NCI-H128 (cell line): ENCODE results near the gene CBX8.
"Not testable (repeated sequence)": the region's sequence is repeated elsewhere in the genome, so short reads cannot be mapped to it uniquely, and the experiment has no call there.

Experiments used
- DNase-seq: peaks from one replicate; lab custom pipeline; 2025; ENCODE audit not compliant: unreplicated experiment; lab: John Stamatoyannopoulos, UW

The CBX8 gene

DNA sequence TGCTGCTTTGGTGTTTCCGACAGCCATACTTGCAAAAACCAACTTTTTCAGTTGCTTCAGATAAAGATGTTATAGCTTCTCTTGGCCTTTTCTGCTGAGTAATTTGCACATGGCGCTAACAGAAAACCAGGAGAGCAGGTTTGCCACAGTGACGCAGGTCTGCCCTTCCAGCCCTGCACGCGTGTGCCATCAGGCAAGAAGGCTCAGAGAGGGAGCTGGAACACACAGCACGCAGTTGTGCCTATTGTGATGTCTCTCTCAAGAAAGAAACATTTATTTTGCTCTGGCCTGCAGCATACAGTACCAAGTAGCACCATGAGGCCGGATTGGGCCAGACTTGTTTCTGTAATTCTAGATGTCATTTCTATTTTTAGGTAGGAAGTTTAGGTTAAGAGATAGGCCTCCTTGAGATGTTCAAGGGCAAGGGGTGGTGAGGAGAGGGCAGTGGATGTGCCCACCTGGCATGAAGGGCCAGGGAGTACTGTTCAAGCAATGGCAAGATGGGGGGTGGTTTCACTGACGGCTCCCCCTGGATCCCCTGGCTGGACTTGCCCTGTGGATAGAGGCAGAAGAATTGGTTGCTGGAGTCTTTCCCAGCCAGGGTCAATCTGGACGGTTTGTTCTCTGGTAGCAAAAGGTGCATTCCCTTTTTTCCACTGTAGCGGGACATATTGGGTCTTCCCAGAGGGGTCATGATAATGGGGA is 17.1 kb downstream of the CBX8 start:
- no peak for DNase-seq

DNA sequence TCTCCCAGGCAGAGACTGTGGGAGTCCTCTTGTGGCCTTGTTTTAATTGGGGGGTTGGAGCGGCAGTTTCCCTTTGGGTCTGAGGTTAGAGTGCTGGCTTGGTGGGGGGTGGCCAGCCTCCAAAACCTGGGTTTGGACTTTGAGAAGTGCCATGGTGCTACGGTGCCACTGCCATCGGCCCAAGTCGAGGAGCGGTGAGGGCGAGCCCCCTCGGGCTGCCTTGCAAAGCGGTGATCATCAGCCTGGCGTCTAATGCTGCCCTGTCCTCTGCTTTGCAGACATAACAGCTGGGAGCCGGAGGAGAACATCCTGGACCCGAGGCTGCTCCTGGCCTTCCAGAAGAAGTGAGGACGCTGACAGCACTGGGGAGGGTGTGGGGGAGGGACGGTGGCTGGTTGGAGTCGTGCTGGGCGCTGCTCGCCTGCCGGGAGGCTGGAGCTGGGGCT is 17.8 kb downstream of the CBX8 start:
- DNase-seq = no peak

DNA sequence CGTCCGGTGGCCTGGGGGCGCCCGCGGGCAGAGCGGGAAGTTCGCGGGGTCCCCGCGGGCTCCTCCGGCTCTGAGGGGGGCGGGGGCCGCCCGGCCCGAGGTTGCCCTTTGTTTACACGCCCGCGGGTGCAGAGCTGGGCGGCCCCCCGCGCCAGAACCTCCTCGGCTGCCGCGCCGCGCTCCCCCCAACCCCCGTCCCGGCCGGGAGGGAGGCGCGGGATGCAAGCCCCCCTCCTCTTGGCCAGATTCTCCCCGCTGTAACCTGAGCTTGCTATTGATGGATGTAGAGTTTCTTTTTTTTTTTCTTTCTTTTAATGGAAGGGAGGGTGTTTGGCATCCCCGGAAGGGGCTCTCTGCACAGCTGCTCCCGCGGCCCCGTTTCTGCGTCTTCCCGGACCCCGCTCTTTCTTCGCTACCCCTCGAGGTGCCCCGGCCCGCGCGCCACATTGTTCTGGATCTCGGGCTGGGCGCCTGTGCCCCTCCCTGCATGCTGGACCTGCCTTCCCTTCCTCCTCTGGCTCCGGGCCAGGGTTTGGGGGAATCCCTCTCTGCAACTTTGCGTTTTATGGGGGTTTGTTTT is 18.3 kb downstream of the CBX8 start:
- peak; percentile 29 for DNase-seq

DNA sequence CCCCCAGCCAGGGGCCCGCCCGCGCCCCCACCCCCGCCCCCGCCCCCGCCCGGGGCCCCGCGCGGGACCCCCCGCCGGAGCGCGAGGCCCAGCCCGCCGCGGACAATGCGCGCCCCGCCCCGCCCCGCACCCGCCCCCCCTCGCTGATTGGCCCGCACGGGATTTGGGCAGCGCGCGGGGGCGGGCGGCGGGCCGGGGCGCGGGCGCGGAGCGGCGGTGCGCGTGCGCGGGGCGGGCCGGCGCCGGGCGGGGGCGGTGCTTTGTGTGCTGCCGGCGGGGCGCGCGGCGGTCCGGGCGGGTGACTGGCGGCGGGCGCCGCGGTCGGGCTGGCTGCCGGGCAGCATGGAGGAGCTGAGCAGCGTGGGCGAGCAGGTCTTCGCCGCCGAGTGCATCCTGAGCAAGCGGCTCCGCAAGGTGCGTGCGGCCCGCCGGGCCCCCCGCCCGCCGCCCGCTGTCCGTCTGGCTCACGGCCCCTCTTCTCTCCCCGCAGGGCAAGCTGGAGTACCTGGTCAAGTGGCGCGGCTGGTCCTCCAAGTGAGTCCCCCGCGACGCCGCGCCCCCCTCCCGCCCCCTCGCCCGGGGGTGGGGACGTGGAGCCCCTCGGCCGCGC is 18.9 kb downstream of the CBX8 start, which contains the start of gene CBX2:
Gene CBX2, plus strand, starts transcription at position 255 of the 610 bp plus-strand sequence. Its CDS starts 88 bp downstream, at position 343.
- DNase-seq = peak; percentile 34

DNA sequence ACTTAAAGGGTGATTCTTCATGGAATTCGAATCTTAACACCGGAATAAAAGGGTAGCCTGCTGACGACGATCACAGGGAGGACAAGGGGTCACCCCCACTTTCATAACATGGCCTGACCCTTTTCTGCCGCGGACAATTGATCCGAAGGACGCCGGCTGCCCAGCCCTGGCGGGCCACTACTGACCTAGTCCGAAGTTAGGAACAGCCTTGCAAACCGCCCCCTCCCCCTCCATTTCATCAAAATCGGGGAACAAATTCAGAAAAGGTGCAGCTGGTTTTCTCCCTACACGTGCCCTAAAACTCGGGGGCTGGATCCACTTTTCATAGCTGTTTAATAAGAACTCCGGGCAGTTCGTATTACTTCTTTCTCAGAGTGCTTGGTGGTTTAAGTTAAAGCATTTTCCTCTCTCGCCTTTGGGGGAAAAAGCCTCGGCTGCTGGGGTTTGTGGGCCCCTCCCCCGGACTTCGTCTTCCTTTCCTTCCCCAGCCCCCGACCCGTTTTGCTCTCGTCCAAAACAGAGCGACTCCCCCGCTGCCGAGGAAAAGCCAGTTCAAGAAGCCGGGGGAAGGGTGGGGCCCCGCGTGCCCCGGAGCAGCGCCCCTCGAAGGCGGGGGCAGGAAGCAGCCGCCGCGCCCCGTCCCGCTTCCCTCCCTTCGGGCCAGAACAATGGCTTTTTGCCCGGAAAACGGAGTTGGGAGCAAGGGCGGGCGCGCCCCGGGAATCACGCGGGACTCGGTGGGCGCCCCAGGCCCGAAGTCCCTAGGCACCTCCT is 19.6 kb downstream of the CBX8 start:
- DNase-seq = no peak

DNA sequence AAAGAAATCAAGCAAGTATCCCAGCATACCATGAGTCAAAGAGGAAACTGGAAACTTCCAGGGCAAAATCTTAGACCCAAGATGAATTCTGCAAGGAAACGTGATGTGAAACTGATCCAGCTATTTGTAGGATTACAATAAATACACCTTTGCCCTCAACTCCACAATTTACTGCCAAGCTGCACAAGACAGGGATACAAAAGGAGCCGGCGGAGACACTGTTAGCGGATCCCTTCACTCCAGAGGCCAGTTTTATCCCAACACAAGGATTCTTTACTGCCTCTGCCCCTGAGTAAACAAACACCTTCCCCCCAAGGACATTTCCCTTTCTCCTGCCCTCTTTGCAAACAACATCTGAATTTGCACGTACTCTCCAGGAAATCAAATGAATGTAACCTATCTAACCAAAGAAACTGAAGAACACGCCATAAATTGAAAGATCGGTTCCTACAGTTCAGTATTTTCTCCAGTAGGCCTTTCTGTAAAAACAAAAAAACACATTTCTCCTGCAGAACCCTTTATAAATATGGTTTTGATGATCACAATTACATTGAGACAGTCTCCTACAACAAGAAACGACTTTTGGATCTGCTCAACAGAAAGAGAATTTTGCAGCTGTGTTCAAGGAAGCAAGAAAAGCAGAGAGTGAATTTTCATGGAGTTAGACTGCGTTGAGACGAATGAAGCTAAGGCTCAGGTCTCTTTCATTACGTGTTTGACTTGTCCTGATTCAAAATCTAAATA is 20.3 kb downstream of the CBX8 start:
- no peak for DNase-seq

DNA sequence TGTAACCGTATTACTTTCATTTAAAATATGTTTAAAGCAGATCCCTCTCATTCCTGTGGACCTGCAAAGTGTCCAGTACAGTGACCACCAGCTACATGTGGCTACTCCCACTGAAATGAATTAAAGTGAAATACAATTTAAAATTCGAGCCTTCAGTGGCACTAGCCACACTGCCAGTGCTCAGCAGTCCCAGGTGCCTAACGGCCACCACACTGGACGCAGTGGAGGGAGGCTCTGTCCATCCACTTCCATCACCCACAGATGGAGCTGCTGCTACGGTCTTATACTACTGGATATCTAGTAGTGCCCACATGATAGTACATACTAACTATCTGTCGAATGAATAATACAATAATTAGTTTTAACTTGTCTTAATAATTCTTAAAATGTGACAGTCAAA is 21.2 kb downstream of the CBX8 start:
- DNase-seq = no peak

DNA sequence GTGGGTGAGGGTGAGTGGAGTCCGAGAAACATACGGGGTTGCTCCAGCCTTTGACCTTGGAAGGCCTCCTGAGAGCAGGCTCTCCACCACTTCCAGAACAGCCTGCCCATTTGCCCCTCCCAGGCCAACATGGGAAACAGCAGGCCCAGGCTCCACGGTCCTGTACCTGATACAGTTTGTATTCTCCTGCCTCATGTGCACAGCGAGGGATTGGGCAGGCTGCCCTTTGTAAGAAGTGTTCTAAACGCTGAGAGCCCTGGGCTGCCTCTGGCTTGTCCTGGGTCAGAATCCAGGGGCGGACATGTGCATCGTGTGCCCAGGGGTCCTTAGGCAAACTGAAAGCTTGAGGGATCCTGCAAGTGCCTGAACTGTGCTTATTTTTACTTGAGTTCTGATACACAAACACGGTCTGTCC is 22.3 kb downstream of the CBX8 start:
- no peak for DNase-seq

DNA sequence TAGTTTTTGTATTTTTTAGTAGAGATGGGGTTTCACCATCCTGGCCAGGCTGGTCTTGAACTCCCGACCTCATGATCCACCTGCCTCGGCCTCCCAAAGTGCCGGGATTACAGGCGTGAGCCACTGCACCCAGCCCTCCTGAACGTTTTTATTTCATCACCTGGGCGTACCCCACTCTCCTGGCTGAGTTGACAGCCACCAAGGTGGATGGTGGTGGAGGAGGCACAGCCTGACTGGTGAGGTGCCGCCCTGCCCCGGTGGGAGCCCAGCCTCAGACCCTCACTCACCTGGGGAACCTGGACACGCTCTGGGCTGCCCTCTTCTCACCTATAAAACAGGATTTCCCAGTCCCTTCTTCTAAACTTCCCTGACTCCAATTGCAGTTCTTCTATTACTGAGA is 24.2 kb downstream of the CBX8 start:
- not testable (repeated sequence) for DNase-seq

DNA sequence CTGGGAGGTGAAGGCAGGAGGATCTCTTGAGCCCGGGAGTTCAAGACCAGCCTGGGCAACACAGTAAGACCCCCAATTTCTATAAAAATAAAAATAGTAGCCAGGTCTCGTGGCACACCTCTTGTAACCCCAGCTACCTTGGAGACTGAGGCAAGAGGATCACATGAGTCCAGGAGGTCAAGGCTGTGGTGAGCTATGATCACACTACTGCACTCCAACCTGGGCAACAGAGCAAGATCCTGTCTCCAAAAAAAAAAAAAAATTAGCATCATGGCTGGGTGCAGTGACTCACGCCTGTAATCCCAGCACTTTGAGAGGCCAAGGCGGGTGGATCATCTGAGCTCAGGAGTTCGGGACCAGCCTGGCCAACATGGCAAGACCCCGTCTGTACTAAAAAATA is 25.6 kb downstream of the CBX8 start:
- no peak for DNase-seq

DNA sequence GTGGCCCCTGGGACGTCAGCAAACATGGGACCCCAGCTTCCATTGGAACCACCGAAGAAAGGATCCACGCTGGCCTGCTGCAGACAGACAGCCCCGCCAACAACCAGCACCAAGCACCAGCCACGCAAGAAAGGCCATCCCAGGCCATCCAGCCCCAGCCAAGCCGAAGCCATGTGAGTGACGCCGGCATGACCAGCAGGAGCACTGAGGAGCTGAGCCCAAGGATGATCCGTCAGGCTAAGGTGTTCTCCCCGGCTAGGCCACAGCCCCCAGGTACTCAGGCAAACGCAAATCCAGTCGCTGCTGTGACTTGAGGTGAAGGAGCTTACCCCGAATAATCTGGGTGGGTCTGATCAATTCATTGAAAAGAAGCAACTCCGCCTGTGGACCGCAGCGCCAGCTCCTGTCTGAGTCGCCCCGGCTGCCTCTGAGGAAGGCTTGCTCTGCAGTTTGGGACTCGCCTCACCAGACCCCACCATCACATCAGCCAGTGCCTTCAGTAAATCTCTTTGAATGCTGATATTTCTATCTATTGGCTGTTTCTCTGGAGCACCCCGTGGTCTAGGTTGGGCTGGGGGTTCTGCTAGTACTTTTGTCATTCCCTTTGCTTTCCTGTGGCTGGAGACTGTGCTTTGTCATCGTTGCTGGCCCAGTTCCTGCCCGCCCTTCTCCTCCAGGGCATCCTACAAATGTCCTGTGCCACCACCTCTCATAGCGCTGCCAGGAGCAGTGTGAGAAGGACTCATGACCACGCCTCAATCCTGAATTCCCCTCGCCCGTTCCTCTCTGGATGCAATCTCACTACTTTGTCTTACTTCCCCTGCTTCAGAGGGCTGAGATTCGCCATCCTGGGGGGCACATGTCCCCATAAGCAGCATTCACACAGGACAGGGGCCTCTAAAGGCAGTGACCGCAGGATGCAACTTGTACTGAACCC is 27.0 kb downstream of the CBX8 start:
- DNase-seq = no peak

DNA sequence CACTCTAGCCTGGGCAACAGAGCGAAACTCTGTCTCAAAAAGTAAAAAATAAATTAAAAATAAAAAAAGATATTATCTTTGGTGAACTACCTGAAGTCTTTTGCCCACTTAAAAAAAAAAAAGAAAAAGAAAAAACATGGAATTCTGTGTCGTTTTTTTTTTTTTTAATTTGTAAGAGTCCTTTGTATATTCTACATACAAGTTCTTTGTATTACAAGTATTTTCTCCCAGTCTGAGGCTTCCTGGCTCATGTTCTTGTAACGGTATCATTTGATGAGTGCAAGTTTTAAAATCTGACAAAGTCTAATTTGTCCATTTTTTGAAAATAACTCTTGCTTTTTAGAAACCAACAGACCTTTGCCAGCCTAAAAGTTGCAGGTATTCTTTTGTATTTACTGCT is 31.2 kb downstream of the CBX8 start:
- no peak for DNase-seq

DNA sequence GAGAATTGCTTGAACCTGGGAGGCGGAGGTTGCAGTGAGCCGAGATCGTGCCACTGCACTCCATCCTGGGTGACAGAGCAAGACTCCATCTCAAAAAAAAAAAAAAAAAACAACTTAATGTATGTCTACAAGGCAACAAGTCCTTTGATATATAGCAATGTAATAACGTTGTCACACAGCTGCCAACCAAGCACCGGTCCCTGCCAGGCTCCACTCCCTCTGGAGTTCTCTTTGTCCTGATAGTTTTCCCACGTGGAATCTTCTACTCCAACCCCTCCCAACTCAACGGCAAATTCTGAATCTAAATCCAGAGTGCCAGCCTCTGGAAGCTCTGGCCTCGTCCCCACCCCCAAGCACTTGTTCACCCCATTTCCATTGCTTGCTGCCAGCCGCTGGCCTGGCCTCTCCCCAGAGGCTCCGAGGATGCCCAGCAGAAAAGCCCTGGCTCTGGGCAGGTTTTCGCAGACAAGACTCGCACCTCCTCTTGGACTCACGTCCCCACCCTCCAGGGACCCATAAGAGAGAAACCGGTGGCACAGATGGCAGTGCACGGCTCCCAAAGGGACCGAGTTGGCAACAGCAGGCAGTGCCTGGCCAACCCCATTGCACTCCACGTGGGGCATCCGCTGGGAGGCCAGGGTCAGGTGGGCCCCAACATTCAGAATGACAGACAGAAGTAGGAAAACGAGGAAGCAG is 34.8 kb downstream of the CBX8 start:
- DNase-seq = no peak

DNA sequence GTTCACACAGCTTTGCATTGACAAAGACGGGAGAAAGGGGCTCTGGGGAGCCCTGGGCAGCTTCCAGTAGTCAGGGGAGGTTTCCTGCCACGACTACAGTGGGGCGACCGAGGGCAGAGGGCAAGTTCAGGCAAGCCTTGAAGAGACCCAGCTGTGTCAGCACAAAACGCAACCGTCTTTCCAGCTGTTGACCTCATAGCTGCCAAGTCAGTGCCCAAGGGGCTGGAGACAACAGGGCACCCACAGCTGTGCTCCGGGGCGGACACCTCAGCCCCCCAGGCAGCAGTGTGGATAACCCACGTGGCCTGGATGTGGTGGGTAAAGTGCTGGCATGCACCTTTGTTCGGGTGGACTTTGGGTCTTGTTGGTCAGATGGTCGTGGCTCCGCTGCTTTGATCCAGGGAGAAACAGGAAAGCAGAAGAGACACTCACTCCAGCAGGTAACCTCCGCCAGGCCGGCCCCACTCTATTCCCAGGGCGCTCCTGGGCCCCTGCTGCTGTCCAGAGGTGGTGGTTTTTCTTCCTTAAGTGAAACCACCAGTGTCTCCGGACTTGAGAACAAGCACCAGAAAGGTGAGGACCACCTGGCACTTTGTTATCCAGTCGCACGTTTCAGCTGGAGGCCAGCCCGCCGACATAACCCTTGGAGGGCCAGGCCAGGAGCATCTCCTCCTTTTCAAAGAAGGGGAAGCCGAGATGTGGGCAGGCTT is 36.5 kb downstream of the CBX8 start:
- DNase-seq = no peak

DNA sequence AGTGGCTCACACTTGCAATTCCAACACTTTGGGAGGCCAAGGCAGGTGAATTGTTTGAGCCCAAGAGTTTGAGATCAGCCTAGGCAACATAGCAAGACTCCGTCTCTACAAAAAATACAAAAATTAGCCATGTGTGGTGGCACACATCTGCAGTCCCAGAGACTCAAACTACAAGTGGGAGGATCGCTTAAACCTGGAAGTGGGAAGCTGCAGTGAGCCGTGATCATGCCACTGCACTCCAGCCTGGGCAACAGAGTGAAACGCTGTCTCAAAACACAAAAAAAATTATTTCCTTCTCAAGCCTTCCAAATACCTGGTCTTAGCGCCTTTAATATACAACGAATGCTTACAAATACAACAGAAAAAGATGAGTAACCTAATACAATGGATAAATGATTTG is 38.6 kb downstream of the CBX8 start:
- no peak for DNase-seq

DNA sequence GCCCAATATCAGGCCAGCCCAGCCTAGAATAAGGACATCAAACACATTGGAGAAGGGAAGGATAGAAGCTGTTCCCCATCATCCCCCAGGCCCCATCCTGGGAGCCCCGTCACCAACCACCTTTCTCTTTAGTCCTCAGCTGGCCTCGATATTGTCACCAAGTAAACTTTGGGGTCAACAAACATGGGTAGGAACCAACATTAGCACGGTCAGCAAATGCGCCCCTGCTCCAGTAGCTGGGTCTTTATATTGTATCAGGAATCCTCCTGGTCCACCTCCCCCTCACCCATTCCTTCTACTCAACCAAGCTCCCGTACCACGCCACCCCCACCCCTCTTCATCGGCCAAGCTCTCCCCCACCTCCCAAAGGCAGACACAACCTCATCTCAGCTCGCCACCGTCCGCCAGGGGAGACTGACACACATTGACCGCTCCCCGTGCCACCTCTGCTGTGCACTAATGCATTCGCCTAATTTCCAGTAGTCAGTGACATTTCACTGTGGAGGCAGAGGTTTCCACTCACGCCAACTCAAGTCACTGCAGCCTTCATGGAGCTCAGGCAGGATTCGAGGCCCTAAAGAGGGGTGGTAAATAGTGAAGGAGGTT is 39.6 kb downstream of the CBX8 start:
- no peak for DNase-seq

DNA sequence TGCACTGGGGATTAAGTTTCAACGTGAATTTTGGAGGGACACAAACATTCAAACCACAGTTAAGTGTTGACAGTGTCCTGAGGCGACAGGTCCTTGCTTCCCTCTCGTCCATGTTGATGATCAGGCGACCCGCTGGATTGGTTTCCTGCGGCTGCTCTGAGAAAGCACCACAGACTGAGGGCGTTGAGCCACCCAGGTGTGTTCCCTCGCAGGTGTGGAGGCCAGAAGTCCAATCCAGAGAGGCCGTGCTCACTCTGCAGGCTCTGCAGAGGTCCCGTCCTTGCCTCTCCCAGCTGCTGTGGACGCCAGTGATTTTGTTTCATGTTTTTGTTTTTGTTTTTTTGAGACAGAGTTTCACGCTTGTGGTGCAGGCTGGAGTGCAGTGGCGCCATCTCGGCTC is 41.3 kb downstream of the CBX8 start:
- no peak for DNase-seq

DNA sequence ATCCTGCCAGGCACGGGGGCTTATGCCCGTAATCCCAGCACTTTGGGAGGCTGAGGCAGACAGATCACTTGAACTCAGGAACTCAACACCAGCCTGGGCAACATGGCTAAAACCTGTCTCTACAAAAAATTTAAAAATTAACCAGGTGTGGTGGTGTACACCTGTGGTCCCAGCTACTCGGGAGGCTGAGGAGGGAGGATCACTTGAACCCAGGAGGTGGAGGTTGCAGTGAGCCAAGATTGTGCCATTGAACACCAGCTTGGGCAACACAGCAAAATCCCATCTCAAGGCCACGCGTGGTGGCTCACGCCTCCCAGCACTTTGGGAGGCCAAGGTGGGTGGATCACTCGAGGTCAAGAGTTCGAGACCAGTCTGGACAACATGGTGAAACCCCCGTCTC is 42.0 kb downstream of the CBX8 start:
- DNase-seq = not testable (repeated sequence)
